ENCODE data around the gene TAF15. TPM values are rescaled to one million over a fixed set of nuclear protein-coding genes. Genes with fewer than 3 reads are reported as not detected.

The TAF15 gene
- total and polyA plus RNA-seq, 2 donors (not counting 1 experiment from before 2014, with no cell fraction given): 51.0 to 246 TPM

- no peak overlapping the region for H3K27ac ChIP-seq (ENCODE audit: low read length in 2 of 2)
- ATAC-seq (ENCODE audit: low read depth) (no peak), DNase-seq (no peak)
- no peaks in the 10 kb centered on the region for H3K9me3 Mint-ChIP-seq (ENCODE audit: insufficient read depth)
- POLR2A ChIA-PET: no interaction called here
- no peak overlapping the region for H3K27ac Mint-ChIP-seq
- H3K4me1 ChIP-seq (ENCODE audit: control insufficient read depth in 2 of 2, insufficient read depth in 2 of 2, low read length in 2 of 2): peaks cover 12 to 14% of the 10 kb centered on the region in 2 donors
- H3K4me3 ChIP-seq (ENCODE audit: control extremely low read depth in 1 of 5, extremely low read depth in 1 of 5, insufficient read depth in 1 of 5, low read depth in 2 of 5, low read length in 4 of 5): no peak overlapping the region
- H3K4me1 Mint-ChIP-seq: peaks cover 16% of the 10 kb centered on the region
- 56% methylated on average over 4 of the region's 9 CpGs for WGBS (ENCODE audit: insufficient coverage)
- intact Hi-C loops (cut with micrococcal nuclease): no loop called here
- no peak overlapping the region for H2AFZ ChIP-seq (ENCODE audit: insufficient read depth, low read depth, low read length, poor library complexity, severe bottlenecking)
- peaks cover 0 to 53% (median 28%) of the 10 kb centered on the region in 4 experiments for H3K27me3 ChIP-seq (replicated peaks in 1 of 4; ENCODE audit: control extremely low read depth in 1 of 4, control insufficient read depth in 3 of 4, insufficient read depth in 4 of 4, low read length in 3 of 4)
- H3K9ac ChIP-seq (ENCODE audit: low read length): no peak overlapping the region
- H3K36me3 ChIP-seq (replicated peaks in 1 of 2; ENCODE audit: control extremely low read depth in 1 of 2, control insufficient read depth in 1 of 2, extremely low read depth in 1 of 2, insufficient read depth in 2 of 2, low read length in 1 of 2): no peaks in the 10 kb centered on the region
- CTCF ChIA-PET: interaction anchor here (1.3 to 7.0 kb wide), 2 partner anchors 13 to 27 kb away, joined by 4 to 62 read pairs; no protein-coding TSS in a partner anchor
- H4K20me1 ChIP-seq (ENCODE audit: control insufficient read depth, insufficient read depth, low read length, poor library complexity, severe bottlenecking): no peaks in the 10 kb centered on the region
- no peaks in the 10 kb centered on the region for H3K9me3 ChIP-seq (ENCODE audit: control extremely low read depth in 1 of 3, control insufficient read depth in 2 of 3, insufficient read depth in 1 of 3, low read length in 2 of 3)
- H3K4me3 Mint-ChIP-seq: no peak overlapping the region
- H3K4me2 ChIP-seq (replicated peaks; ENCODE audit: low read depth, low read length, poor library complexity, severe bottlenecking): no peak overlapping the region
- TF ChIP-seq CTCF (IDR thresholded peaks at IDR 0.05): no peak
- no peak for TF ChIP-seq EZH2 (IDR thresholded peaks at IDR 0.05; ENCODE audit: borderline replicate concordance, insufficient read depth, low read depth, low read length, poor library complexity, severe bottlenecking)
- H3K79me2 ChIP-seq (ENCODE audit: control insufficient read depth, insufficient read depth, low read length): no peaks in the 10 kb centered on the region
- peaks cover 49% of the 10 kb centered on the region for H3K27me3 Mint-ChIP-seq
These were observed 17.5 kb upstream of the TAF15 start for GRCh38 chr17:35791681-35792350.

- H3K4me3 ChIP-seq (ENCODE audit: control extremely low read depth in 1 of 5, extremely low read depth in 1 of 5, insufficient read depth in 1 of 5, low read depth in 2 of 5, low read length in 4 of 5): no peak overlapping the region
- Mint-ChIP-seq H3K4me3 (peak overlapping the region; percentile 41), H3K27ac (peak overlapping the region; percentile 37), H3K9me3 (ENCODE audit: insufficient read depth) (no peaks in the 10 kb centered on the region), H3K4me1 (peaks cover 16% of the 10 kb centered on the region), H3K27me3 (peaks cover 46% of the 10 kb centered on the region)
- peaks cover 0 to 65% (median 32%) of the 10 kb centered on the region in 4 experiments for H3K27me3 ChIP-seq (replicated peaks in 1 of 4; ENCODE audit: control extremely low read depth in 1 of 4, control insufficient read depth in 3 of 4, insufficient read depth in 4 of 4, low read length in 3 of 4)
- intact Hi-C loops (cut with micrococcal nuclease): no loop called here
- no peak overlapping the region for H3K4me2 ChIP-seq (replicated peaks; ENCODE audit: low read depth, low read length, poor library complexity, severe bottlenecking)
- ChIA-PET POLR2A (no interaction called here), CTCF (interaction anchor here (1.3 to 7.0 kb wide), 2 partner anchors 12 to 28 kb away, joined by 4 to 62 read pairs; no protein-coding TSS in a partner anchor)
- ATAC-seq (ENCODE audit: low read depth) (no peak), DNase-seq (no peak)
- 92% methylated on average over 2 of the region's 3 CpGs for WGBS (ENCODE audit: insufficient coverage)
- no peak overlapping the region for H2AFZ ChIP-seq (ENCODE audit: insufficient read depth, low read depth, low read length, poor library complexity, severe bottlenecking)
- H3K79me2 ChIP-seq (ENCODE audit: control insufficient read depth, insufficient read depth, low read length): no peaks in the 10 kb centered on the region
- no peak overlapping the region for H3K9ac ChIP-seq (ENCODE audit: low read length)
- H3K4me1 ChIP-seq (ENCODE audit: control insufficient read depth in 2 of 2, insufficient read depth in 2 of 2, low read length in 2 of 2): peaks cover 12 to 14% of the 10 kb centered on the region in 2 donors
- TF ChIP-seq EZH2 (IDR thresholded peaks at IDR 0.05; ENCODE audit: borderline replicate concordance, insufficient read depth, low read depth, low read length, poor library complexity, severe bottlenecking) (no peak), CTCF (IDR thresholded peaks at IDR 0.05) (no peak)
- H4K20me1 ChIP-seq (ENCODE audit: control insufficient read depth, insufficient read depth, low read length, poor library complexity, severe bottlenecking): no peaks in the 10 kb centered on the region
- no peak overlapping the region for H3K27ac ChIP-seq (ENCODE audit: low read length in 2 of 2)
- H3K9me3 ChIP-seq (ENCODE audit: control extremely low read depth in 1 of 3, control insufficient read depth in 2 of 3, insufficient read depth in 1 of 3, low read length in 2 of 3): no peaks in the 10 kb centered on the region
- no peaks in the 10 kb centered on the region for H3K36me3 ChIP-seq (replicated peaks in 1 of 2; ENCODE audit: control extremely low read depth in 1 of 2, control insufficient read depth in 1 of 2, extremely low read depth in 1 of 2, insufficient read depth in 2 of 2, low read length in 1 of 2)
These were observed 16.0 kb upstream of the TAF15 start for GRCh38 chr17:35793257-35793656.

All from B cell (primary cell).